D721Med (cell line): ENCODE data around the gene WDR17.
A peak's percentile ranks its signal among the peaks of the same experiment; 100 is the strongest.
"Not testable (repeated sequence)": the region's sequence is repeated elsewhere in the genome, so short reads cannot be mapped to it uniquely, and the experiment has no call there.

ENCODE experiments used
- DNase-seq: peaks from one replicate; pipeline ENCODE4 v3.0.0; 2011; ENCODE audit warnings: low spot score; ENCODE audit not compliant: insufficient read length
- FAIRE-seq: peaks from 2 replicates; lab custom pipeline; 2011; peaks lifted over from hg19 to GRCh38; lab: Jason Lieb, UNC
- TF ChIP-seq, protein P1 (sequence below): IDR thresholded peaks from 2 replicates; pipeline ENCODE4 v1.5.1; 2012; ENCODE audit warnings: mild to moderate bottlenecking, control low read depth; ENCODE audit not compliant: insufficient read depth; ENCODE audit errors: missing control alignments

The WDR17 gene

DNA sequence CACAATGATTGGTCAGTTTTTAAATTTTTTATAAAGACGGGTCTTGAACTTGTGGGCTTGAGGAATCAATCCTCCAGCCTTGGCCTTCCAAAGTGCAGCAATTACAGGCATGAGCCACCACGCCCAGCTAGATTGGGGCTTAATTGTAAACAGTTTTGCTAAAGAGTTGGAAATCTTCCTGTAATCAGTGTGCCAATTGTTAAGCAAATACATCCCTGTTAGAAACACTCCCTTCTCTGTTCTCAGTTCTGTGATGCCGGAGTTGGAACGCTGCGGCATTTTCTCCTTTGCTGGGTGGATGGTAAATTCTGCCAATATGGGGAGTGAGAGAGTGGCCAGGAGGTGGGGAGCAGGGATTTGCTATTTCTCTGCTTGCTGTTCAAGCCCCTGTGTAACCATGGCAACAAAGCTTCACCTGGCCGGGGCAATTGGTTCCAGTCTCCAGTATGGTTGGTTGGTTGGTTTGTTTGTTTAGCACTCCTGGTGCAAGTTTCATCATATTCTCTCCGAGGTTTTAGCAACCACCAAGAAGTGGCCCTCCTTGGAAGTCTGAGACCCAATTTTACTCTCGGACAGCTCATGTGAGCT lies 132.8 kb downstream of the WDR17 start:
- FAIRE-seq (no peak), DNase-seq (no peak)
- TF ChIP-seq, protein P1, sequence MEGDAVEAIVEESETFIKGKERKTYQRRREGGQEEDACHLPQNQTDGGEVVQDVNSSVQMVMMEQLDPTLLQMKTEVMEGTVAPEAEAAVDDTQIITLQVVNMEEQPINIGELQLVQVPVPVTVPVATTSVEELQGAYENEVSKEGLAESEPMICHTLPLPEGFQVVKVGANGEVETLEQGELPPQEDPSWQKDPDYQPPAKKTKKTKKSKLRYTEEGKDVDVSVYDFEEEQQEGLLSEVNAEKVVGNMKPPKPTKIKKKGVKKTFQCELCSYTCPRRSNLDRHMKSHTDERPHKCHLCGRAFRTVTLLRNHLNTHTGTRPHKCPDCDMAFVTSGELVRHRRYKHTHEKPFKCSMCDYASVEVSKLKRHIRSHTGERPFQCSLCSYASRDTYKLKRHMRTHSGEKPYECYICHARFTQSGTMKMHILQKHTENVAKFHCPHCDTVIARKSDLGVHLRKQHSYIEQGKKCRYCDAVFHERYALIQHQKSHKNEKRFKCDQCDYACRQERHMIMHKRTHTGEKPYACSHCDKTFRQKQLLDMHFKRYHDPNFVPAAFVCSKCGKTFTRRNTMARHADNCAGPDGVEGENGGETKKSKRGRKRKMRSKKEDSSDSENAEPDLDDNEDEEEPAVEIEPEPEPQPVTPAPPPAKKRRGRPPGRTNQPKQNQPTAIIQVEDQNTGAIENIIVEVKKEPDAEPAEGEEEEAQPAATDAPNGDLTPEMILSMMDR = no peak

DNA sequence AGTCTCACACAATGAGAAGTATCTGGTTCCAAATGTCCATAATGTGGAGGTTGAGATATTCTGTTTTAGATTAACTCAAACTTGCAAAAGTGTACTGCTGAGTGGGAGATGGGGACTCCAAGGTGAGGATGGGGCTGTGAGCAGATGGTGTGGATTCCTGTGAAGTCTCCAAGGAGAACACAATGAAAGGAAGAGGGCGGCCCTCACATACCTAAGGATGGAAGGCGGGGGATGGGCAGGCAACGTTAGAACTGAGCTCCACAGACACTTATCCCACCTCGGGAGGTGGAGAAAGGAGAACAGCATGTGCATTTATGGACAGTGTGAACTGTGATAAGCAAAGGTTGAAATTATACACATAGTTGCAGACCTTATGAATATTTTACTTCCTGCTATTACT lies 139.7 kb downstream of the WDR17 start:
- FAIRE-seq (no peak), DNase-seq (no peak)
- TF ChIP-seq, protein P1 = no peak

- TF ChIP-seq, protein P1 = no peak
- DNase-seq (no peak), FAIRE-seq (no peak)
Observed at GRCh38 chr4:176207839-176208238, 142.2 kb downstream of the WDR17 start.

DNA sequence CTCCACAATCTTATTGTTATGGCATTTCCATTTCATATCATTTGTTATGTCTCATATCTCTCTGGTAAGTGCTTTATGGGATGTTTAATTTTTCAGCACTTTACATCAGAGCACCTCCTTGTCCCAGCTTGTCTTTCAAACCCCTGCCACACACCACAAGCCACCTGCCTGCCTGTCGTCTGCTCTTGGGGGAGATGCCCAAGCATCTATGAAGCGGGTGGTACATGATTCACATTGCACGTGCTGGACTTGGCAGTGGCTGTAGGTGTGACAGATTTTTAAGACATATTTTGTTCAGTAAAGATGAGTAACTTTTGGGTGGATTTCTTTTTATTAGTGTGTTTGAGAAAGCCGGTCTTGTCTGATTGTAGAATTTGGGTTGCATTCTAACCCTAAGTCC lies 143.9 kb downstream of the WDR17 start:
- no peak for FAIRE-seq
- DNase-seq = no peak

DNA sequence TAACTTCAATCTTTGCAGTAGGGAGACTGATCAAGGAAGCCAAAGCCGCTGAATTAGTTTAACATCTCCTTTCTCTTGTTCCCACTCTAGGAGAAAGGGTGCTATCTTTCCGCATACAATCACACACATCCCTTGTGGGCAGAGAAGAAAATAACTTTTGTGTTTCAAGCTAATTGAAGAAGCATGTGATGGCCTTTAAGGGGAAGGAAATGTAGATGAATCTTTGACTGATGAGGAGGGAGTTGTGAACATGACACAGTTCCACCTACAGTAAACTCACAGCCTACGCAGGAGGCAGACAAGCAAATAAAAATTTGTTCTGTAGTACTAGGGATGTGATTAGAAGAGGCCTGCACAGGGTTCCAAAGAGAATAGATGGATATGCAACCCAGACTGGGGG lies 144.5 kb downstream of the WDR17 start:
- TF ChIP-seq, protein P1 = no peak
- no peak for FAIRE-seq
- no peak for DNase-seq

More for the DNA sequence above, 143.9 kb downstream of the WDR17 start:
- TF ChIP-seq, protein P1 = no peak

GRCh38 chr4:176210579-176211296 lies 145.1 kb downstream of the WDR17 start:
- FAIRE-seq (no peak), DNase-seq (no peak)
- TF ChIP-seq, protein P1 = no peak

DNA sequence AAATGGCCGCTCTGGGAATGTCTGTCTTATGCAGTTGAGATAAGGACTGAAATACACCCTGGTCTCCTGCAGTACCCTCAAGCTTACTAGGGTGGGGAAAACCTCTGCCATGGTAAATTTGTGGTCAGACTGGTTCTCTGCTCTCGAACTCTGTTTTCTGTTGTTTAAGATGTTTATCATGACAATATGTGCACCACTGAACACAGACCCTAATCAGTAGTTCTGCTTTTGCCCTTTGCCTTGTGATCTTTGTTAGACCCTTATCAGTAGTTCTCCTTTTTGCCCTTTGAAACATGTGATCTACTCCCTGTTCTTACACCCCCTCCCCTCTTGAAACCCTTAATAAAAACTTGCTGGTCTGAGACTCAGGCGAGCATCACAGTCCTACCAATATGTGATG lies 146.7 kb downstream of the WDR17 start:
- FAIRE-seq, DNase-seq: not testable (repeated sequence)

DNA sequence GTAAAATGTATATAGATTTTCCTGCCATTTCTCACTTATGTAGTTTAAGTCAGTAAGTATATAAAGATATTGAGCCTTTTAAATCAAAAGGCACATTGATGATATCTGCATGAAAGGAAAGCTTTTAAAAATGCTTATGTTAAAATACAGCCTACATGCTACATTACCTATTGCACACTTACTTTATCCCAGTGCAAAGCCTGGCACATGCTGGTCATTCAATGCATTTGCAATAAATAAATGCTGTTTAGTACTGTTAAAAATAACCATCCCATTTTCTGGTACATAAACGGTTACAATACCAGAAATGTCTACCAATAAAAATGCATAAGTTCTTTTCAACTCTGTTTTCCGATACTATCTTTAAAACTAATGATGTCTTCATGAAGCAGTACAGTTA lies 151.9 kb downstream of the WDR17 start:
- TF ChIP-seq, protein P1 = no peak
- DNase-seq = no peak
- FAIRE-seq = peak; percentile 74
